GM18507 (cell line): Measurements from ENCODE around the gene FOXO6.

Experiments
- DNase-seq: peaks from one replicate; pipeline ENCODE4 v3.0.0; 2011; ENCODE audit warnings: low read depth; ENCODE audit not compliant: insufficient read length; ENCODE audit errors: extremely low spot score
- FAIRE-seq: peaks from 2 replicates; lab custom pipeline; 2011; peaks lifted over from hg19 to GRCh38; lab: Jason Lieb, UNC

Gene FOXO6

DNA sequence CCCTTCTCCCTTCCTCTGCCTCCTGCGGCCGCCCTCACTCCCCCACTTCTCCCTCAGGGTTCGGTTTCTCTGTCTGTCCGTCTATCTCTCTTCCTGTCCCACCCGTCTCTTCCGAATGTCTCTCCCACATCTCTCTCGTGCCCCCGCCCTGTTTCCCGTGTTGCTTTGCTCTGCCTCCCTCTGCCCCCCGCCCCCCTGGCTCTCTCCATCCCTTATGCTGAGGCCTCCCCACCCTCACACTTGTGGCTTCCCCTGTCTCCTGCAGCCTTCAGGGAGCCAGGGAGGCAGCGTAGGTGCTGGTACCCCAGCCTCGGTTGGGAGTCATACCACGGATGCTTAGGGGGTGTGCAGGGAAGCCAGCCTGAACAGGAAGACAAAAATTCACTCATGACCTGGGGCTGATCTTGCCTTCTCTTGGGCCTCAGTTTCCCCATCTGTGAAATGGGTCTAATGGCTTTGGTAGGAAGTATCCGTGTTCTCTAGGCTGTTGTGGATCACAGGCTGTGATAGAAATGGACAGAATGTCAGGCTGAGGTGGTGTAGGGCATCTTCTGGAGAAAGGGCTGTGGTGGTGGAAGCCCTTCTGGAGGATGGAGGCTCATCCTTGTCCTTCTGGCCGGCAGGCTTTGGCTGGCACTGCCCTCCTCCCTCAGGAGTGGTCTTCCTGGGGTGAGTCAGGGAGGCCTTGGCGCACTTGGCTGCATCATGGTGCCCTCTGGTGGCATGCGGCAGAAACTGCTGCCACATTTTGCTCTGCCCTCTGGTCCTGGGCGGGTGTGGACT, 55.5 kb downstream of the FOXO6 start:
- peak; percentile 62 for DNase-seq
- peak; percentile 73 for FAIRE-seq

DNA sequence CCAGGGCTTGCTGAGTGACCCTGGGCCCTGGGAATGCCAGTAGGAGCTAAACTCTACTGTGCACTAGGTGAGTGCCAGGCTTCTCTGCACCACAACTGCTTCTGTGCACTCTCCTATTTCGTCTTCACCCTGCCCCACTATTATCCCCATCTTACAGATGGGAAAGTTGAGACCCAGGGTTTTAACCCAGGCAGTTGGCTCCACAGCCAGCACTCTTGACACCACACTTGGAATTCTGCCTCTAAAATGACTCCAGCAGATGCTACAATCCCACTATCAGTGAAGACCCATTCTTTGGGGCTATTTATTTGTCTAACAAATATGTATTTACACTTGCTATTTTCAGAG, 56.1 kb downstream of the FOXO6 start:
- DNase-seq (no peak), FAIRE-seq (no peak)

DNA sequence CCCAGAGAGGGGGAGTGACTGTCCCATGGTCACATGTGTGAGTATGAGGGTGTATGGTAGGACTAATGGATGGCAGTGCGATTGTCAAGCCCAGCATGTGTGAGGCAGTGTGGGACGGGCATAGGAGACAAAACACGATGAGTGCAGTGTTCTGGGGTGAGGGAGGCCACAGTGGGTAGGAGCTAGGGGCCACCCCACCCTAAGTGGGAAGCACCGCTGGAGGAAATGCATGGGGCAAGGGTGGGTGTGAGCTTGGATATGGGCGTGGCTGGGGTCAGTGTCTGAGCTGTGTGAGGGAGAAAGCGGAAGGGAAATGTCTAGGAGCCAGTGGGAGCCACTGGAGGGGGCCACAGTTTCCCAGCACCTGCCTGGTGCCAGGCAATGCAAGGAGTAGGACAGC, 56.5 kb downstream of the FOXO6 start:
- FAIRE-seq, result no peak

DNA sequence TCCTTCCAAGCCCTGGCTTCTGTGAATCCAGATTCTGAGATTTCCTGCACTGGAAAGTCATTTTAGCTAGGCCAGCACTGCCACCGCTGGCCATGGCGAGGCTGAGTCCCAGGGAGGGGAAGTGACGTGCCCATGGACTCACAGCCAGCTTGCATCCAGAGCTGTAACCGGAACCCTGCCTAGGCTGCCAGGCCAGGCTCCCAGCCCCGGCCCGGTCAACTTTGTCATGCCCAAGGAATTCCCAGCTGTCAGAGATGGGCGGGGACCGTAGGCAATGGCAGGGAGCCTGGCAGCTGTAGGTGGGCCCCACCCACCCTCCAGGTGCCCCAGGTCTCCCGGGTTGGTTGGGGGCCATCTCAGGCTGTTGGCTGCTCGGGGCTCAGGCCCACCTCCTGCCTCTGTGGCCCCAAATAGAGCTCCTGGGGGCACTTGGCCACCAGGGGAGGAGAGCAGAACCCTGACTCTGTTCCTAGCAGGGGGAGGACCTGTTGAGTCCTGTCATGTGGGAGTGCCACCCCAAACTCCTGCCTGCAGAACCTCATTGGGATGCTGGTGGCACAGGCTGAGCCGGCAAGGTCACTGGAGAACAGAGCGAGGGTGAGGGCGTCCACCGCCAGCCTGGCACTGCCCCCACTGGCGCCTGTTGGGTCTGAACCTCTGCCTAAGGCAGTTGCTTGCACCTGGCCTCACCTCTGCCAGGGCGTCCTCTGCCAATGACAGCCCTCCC, 57.8 kb downstream of the FOXO6 start:
- FAIRE-seq (no peak), DNase-seq (no peak)

More for the DNA sequence above, 56.5 kb downstream of the FOXO6 start:
- DNase-seq, result no peak

DNA sequence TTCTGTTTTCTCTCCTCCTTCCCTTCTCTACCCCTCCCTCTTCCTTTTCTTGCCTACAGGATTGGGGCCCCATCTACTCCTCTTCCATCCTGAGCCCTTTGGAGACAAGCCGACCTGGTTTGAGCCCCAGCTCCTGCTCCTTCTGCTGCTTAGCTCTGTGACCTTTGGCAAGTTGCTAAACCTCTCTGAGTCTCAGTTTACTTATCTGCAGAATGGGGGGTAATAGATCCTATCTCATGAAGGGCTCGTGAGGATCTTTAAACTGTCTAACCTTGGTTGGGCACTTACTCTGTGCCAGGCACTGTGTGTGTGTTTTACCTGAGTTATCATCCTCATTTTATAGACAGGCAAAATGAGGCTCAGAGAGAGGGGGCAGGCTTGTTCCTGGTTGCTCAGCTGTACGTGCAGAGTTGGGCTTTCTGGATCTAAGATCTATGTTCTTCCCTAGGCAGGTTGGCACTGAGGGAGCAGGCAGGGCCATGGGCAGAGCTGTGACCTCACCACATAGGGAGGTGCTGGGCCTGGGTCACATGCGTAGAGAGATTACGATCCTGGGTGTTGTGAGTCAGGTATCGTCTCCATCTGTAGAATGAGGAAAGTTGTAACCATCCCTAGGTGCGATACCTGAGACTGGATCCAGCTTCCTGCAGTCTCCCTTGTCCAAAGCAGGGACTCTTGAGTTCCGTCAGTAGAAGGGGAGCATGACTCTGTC, 58.5 kb downstream of the FOXO6 start:
- no peak for DNase-seq
- no peak for FAIRE-seq

DNA sequence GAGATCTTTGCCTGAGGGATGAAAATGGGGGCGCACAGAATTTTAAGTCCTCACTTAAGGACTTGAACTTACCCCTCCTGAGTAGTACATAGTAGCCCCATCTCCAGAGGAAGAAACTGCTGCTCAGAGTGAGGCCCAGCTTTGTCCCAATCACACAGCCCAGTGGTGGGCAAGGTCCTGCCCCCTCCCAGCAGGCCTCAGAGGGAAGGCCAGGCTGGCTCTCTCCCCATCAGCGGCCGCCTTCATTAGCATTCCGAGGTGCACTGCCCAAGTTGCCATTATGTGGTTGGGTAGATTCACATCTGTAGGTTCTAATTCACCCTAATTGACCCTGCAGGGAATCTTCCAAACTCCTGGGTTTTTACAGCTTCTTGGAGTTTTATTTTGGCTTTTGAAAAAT, 59.1 kb downstream of the FOXO6 start:
- FAIRE-seq (no peak), DNase-seq (no peak)

DNA sequence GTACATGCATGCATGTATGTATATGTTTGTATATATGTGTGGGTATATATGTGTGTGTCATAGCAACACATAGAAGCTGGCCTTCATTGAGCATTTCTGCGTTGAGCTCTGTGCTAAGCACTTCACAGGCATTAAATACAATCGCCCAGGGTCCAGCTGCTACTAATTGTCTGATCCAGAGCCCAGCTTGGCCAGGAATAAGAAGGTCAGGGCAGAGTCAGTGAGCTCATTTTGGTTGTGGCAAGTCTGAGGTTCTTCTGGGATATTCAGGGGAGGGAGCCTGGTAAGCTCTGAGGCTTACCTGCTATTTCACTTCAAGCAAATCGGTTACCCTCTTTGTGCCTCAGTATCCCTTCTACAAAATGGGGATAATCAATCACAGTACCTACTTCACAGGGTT, 59.6 kb downstream of the FOXO6 start:
- no peak for FAIRE-seq
- no peak for DNase-seq

DNA sequence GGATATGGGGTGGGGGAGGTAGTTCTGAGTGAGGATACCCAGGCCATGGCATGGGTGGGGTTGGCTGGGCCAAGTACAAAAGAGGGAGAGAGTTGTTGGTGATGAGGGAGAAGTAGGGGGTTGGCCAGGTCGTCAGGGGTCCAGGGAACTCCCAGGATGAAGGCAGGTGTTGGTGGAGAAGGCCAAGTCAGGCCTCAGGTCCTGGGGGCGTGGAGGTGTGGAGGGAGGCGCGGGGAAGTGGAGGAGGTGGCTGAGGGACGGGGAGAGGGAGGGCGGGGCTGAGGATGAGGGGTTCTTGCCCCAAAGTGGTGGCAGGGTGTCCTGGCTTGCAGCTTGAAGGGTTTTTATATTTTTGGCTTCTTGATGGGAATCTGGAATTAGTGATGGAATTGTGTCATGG, 61.1 kb downstream of the FOXO6 start:
- FAIRE-seq (no peak), DNase-seq (no peak)

DNA sequence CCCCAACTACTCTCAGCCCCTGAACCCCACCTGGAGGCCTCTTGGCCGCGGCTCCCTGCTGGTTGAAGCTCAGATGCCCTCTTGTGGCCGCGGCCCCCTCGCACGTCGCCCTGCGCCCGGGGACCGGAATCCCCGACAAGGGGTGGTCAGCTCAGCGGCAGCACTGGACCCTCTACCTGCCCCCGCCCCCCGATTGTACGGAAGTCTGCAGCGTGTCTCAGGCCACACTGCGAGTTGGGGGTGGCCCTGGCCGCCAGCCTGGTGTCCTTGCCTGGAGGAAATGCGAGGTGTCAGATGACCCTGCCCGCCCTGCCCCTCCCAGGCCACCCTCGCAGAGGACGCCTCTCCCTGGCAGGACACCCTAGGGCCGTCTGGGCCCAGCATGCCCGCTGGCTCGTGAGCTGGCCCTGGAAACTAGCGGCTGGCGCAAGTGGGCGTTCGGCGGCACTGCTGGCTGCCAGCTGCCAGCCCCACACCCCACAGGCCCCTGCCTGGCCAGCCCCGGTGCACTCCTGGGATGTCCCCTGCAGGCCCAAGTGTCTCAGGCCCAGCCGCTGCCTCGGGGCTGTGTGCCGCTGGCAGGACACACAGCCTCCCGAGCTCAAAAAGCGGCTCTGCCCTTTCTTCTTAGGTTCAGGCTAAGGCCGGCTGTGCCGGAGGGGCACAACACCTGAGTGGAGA, 62.4 kb downstream of the FOXO6 start:
- FAIRE-seq (no peak), DNase-seq (no peak)

DNA sequence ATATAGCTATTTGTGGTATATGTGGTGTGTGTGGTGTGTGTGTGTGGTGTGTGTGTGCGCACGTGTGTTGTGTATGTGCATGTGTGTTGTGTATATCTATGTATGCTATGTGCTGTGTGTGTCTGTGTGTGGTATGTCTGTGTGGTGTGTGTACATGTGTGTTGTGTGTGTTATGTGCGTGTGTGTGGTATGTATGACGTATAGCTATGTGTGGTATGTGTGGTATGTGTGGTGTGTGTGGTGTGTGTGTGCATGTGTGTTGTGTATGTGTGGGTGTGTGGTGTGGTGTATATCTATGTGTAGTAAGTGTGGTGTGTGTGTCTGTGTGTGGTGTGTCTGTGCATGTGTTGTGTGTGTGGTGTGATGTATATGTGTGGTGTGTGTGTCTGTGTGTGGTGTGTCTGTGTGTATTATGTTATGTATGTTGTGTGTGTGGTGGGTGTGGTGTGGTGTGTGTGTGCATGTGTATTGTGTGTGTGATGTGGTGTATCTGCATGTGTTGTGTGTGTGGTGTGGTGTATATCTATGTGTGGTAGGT, 63.4 kb downstream of the FOXO6 start:
- DNase-seq (no peak), FAIRE-seq (peak; percentile 39)

DNA sequence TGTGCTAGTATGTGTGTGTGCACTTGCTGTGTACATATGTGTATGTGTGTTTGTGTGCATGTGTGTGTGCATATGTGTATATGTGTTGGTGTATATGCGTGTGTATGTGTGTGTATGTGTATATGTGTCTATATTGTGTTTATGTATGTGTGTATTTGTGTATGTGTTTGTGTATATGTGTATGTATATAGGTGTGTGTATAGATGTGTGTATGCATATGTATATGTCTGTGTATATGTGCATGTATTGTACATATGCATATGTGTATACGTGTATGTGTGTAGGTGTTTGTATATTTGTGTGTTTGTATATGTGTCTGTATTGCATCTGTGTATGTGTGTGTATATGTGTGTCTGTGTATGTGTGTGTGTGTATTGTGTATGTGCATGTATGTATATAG, 64.1 kb downstream of the FOXO6 start:
- no peak for FAIRE-seq
- DNase-seq, result no peak

DNA sequence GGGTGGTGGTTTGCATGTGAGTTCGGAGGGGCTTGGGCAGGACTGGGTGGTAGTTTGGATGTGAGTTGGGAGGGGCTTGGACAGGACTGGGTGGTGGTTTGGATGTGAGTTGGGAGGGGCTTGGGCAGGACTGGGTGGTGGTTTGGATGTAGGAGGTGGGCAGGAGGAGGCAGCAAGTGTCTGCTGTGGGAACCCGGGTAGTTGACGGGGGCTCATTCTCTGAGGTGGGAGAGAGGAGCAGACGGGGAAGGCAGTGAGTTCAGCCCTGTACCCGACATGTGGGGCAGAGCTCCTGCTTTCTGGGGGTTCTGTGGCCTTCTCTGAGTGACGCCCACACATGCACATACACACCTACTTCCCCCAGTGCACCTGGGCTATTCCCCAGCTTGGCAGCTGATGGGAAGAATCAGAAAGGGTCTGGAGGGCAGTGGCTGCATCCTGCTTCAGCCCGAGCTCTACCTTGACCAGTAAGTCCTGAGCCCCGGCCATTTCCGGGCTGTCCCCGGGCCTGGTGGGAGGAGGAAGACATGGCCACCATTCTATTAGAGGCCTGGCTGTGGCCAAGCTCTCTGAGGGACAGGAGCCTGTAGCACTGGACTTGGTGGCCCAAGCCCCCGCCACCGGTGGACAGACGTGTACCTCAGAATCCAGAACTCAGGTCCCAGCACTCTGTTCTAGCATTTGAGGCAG, 65.1 kb downstream of the FOXO6 start:
- no peak for DNase-seq
- no peak for FAIRE-seq

DNA sequence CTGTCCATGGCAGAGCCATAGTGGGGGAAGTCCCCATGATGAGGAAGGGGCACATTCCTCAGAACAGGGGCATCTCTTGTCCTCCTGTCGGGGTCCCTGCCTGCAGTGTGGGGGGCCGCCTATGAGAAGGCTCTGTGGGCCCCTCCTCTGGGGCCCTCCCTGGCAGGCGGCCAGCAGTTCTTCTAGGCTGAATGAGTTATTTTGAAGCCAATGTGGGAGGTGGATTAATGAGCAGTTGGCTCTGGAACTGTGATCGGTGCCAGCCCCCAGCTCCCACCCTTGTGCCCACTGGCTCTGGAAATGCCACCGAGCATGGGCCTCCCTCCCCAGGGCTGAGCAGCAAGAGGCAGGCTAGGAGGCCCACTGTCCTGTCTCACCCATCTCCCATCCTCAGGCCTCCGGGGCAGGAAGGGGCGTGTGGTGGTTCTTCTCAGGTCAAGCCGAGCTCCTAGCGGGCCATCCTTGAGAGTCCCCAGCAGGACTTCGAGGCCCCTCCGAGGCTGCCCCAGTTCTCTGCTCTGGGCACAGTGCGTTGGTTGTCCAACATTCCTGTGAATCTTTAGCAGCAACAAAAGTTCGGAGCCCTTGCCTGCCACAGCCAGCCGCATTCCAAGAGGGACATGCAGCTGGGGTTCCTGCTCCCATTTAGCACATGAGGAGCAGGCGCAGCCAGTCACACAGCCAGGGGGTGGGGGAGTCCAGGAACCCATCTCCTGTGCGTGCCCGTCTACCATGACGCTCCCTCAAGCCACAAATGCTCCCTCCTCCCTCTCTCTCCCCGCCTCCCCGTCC, 66.1 kb downstream of the FOXO6 start:
- FAIRE-seq, result no peak
- no peak for DNase-seq

DNA sequence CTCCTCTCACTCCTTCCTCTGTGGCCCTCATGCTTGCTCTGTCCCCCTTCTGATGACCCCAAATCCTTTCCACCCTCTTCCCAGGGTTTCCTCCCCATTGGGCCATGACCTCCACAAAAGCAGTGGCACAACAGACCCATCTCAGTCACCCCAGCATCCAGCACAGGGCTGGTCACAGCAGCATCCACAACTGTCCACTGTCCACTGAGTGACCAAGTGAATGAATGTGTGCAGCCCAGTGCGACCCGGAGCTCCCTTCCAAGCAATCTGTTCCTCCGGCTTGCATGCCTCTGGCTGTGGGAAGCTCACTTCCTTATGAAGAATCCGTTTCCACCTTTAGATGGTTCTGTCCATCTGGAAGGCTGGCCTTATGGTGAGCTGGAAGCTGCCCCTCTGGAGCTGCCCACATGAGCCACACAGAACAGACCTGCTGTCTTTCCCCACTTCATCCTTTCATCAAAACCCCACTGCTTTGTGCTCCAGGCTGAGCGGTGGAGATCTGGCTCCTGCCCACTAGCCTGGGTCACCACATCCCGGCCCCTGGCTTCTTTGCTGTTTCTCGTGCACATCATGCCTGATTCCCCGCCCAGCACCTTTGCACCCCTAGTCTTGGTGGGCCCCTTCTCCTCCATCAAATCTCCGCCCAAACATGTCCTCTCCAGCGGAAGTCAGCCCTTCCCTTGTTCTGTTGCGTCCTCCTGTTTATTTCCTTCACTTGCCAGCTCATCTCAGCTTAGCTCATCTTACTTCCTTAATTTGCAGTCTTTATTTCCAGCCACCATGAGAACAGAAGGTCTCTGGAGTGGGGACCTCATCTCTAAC, 66.9 kb downstream of the FOXO6 start:
- FAIRE-seq (no peak), DNase-seq (no peak)

DNA sequence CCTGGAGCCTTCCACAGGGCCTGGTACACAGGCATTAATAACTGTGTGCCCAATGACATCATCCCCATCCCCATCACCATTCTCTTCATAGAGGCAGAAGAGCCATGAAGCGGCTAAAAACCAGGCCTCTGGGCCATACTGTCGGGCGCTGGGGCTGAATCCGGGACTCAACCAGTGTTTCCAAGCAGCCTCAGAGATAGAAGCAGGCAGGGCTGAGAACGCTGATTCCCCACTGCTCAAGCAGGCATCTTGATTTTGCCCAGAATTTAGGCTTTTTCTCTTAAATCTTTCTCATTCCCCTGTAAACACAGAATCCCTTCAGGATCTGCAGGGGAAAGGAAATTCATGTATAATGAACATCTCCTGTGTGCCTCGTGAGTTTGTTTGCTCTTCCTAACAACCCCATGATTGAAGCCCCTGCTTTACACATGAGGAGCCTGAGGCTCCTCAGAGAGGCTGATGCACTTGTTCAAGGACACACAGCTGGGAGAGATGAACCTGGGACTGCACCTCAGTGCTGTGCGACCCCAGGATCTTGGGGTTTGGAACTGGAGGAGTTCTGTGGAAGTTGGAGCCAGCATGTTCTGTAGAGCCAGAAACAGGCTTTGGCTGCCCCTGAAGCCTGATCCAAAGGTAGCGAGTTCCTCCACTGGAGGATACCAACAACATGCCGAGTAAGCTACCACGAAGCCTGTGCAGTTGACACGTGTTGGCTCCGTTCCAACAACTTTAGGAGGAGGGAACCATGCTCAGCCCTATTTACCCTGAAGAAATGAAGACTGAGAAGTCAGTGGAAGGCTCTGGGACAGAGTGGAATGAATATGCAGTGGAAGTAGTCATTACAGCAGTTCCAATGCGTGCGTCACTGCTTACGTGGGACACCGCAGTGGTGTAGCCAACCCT, 67.8 kb downstream of the FOXO6 start:
- DNase-seq, result no peak
- no peak for FAIRE-seq

DNA sequence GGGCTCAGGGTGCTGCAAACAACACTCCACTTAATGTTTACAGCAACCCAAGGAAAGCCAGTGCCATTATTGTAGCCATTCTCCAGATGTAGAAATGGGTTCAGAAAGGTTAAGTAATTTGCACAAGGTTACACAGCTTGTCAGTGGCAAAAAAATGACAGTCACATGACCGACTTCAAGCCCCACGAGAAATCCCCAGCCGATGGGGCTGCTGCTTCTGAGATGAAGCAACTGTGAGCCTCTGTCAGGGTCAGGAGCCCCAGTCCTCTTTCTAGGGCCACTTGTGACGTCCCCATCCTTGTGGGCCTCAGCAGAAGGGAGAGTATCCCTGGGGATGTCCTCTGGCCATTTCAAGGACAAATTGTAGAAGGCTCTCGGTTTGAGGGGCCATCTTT, 68.4 kb downstream of the FOXO6 start:
- no peak for DNase-seq
- FAIRE-seq, result no peak

DNA sequence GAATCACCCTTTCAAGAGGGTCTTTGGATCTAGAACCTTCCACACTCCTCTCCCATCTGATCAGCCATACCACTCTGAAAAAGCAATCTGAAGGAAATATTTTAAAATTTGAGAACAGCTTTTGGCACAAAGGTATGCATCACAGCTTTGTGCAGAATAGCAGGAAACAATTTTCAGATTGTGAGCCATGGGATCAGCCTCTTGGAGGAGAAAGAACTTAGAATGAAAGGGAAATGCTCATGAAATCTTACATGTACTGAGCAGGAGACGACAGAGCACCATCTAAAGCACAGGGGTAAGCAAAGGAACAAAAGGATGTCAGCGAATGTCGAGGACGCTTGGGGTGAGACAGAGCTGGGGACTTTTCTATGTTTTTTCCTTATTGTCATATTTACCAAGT, 68.8 kb downstream of the FOXO6 start:
- DNase-seq (no peak), FAIRE-seq (no peak)
